A549 (cell line): Measurements from ENCODE around the gene CTBP2.

ENCODE experiments used
- CTCF ChIP-seq: fragments of >200 bp; sonication (Bioruptor Twin); formaldehyde crosslinking; IDR thresholded peaks from 3 replicates; pipeline ENCODE4 v1.5.1; 2016
- JUN ChIP-seq, 2 experiments: fragments of >200 bp; sonication (Bioruptor Twin); formaldehyde crosslinking; IDR thresholded peaks; 2 replicates in 1 of 2; 3 replicates in 1 of 2; pipeline ENCODE4 v1.6.1; 2016 to 2017
- KDM1A ChIP-seq: fragments of 200-600 bp; sonication (generic); IDR thresholded peaks from 2 replicates; pipeline ENCODE4 v1.6.1; 2016; ENCODE audit warnings: low read depth, mild to moderate bottlenecking
- MAFK ChIP-seq: fragments of 450-650 bp; IDR thresholded peaks from 2 replicates; pipeline ENCODE4 v1.6.1; 2014; ENCODE audit not compliant: partially characterized antibody
- MYC ChIP-seq: IDR thresholded peaks from 2 replicates; pipeline ENCODE4 v1.6.1; 2012; ENCODE audit warnings: mild to moderate bottlenecking, inconsistent platforms, low read length, improper control_type of control experiment, borderline replicate concordance
- USF2 ChIP-seq: fragments of 450-650 bp; IDR thresholded peaks from 2 replicates; pipeline ENCODE4 v1.6.1; 2014; ENCODE audit warnings: antibody characterized with exemption

- no peak for TF ChIP-seq CTCF
- TF ChIP-seq MAFK, result no peak
- TF ChIP-seq USF2, result no peak
- no peak for TF ChIP-seq KDM1A
- TF ChIP-seq JUN (IDR thresholded peaks at IDR 0.05), result no peak
- TF ChIP-seq MYC, result no peak
These were observed 27.2 kb upstream of the CTBP2 start for GRCh38 chr10:125187238-125188194.
